ENCODE measurements around the gene TGFBR2. TPM values are rescaled to one million over a fixed set of nuclear protein-coding genes. Genes with fewer than 3 reads are reported as not detected.

The TGFBR2 gene
- total RNA-seq, 2 donors from 2014 or later: 37.3 to 38.6 TPM

DNA sequence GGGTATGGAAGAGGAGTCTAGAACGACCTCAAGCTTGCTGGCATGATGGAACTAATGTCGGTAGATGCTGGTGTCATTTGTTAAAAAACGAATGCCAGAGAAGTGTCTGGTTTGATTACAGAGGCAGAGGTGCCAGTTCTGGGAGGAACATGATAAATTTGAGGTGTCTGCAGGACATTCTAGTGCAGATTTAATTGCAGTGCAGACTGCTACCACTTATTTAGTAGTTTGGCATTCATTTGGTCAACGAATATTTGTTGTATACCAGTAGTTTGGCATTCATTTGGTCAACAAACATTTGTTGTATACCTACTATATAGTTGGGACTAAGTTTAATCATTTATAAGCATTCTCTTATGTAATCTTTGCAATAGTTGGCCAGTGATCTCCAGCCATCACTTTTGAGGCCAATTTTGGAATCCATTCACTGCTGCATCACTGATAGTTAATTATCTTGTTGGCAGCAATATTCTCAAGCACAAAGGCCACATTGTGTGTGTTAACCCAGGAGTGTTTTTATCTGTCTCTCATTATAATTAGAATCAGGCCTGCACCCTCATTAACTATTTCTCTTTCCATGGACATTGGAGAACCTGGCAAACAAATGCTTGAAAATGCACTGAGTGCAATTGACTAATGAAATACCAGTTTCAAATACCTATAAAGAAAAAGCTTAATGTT, 19.5 kb upstream of the TGFBR2 start:
- Mint-ChIP-seq H3K27me3 (no peaks in the 10 kb centered on the region), H3K27ac (no peak overlapping the region), H3K36me3 (no peaks in the 10 kb centered on the region), H3K4me1 (ENCODE audit: low read depth in 2 of 2) (no peaks in the 10 kb centered on the region), H3K4me3 (no peak overlapping the region), H3K9me3 (no peaks in the 10 kb centered on the region)
- DNase-seq (ENCODE audit: low spot score) (no peak), ATAC-seq (no peak)

DNA sequence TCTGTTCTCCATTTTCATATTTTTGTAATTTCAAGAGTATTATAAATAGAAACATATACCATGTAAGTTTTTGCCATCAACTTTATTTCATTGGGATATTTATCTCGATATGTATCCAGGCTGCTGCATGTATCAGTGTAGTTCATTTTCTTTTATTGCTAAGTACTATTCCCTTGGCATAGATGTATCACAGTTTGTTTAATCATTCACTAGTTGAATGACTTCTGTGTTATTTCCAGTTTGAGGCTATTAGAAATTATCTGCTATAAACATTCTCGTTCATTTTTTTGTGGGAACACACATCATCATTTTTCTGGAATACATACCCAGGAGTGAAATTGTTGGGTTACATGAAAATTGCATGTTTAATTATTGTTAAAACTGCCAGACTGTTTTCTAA, 18.5 kb upstream of the TGFBR2 start:
- no peak overlapping the region for H3K27ac Mint-ChIP-seq
- H3K36me3 Mint-ChIP-seq: no peaks in the 10 kb centered on the region
- no peak overlapping the region for H3K4me3 Mint-ChIP-seq
- H3K27me3 Mint-ChIP-seq: no peaks in the 10 kb centered on the region
- H3K9me3 Mint-ChIP-seq: no peaks in the 10 kb centered on the region
- no peak for ATAC-seq
- H3K4me1 Mint-ChIP-seq (ENCODE audit: low read depth in 2 of 2): no peaks in the 10 kb centered on the region
- no peak for DNase-seq (ENCODE audit: low spot score)

DNA sequence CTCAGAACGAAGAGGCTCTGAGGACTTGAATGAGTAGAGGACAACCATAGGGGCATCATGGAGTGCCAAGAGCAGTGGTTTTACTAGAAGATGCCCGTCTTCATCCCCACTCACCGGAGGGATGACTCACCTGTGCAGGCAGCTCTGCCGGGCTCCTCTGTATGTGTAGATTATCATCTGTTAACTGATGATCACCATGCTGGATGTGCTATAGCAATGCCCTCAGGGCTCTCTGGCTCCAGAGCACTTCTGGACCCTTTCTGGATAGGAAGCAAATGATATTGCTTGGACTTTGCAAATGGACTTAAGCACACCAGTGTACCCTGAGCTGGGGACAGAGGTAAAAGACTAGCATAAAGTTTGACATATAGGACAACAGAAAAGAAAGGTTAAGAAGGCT, 10.2 kb upstream of the TGFBR2 start:
- Mint-ChIP-seq H3K4me1 (ENCODE audit: low read depth in 2 of 2) (peaks cover 5 to 15% of the 10 kb centered on the region in 2 donors), H3K9me3 (no peaks in the 10 kb centered on the region), H3K4me3 (no peak overlapping the region), H3K27me3 (peaks cover 0 to 3% of the 10 kb centered on the region in 2 donors), H3K36me3 (no peaks in the 10 kb centered on the region), H3K27ac (no peak overlapping the region)
- ATAC-seq: no peak
- DNase-seq (ENCODE audit: low spot score): no peak

DNA sequence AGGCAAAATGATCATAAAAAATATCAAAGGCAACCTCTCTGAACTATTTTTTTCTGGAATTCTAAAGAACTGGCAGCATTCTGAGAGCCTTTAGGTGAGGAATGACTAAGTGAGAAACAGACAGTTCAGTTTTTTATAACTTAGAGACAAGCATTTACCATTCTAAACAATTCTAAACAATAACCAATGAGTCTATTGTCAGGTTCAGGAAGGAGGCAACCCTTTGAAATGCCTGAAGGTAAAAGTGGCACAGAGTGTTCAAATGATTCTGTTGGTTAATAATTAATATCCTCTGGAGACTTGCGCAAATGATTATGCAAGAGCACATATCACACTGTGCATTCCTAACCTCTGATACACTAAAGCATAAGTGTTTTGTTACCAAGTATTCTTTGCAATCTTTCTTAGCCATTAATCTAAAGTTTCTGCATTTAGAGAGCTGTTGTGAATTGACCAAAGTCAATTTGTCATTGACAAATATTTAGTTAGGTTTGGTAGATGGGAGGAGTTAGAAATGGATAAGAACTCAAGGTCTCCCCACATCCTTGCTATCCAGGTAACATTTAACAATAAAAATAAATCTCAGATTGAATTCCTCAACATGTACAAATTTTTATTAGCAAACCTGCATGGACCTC, 9.2 kb upstream of the TGFBR2 start:
- Mint-ChIP-seq H3K27ac (no peak overlapping the region), H3K4me3 (peak overlapping the region; percentile 11), H3K9me3 (no peaks in the 10 kb centered on the region), H3K4me1 (ENCODE audit: low read depth in 2 of 2) (peaks cover 7 to 15% of the 10 kb centered on the region in 2 donors), H3K27me3 (peaks cover 0 to 3% of the 10 kb centered on the region in 2 donors), H3K36me3 (no peaks in the 10 kb centered on the region)
- DNase-seq (ENCODE audit: low spot score) (no peak), ATAC-seq (no peak)

DNA sequence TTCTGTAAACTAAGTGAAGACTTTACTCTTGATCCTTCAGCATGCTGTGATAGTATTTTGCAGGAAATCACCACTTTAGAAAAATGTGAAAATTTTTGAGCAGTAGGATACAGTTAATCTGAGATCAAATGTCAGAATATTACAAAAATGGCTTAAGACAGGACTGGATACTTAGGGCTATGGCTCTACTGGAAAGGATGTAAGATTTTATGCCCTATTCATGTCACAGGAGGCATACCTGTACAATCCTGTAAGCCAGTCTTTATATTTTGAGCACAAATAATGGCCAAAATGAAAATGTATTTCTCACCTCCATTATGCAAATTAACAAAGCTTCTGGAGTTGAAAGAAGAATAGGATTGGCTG, 8.6 kb upstream of the TGFBR2 start:
- Mint-ChIP-seq H3K4me1 (ENCODE audit: low read depth in 2 of 2) (peaks cover 7 to 18% of the 10 kb centered on the region in 2 donors), H3K27me3 (peaks cover 0 to 3% of the 10 kb centered on the region in 2 donors), H3K4me3 (no peak overlapping the region), H3K9me3 (no peaks in the 10 kb centered on the region), H3K27ac (no peak overlapping the region), H3K36me3 (no peaks in the 10 kb centered on the region)
- no peak for ATAC-seq
- DNase-seq (ENCODE audit: low spot score): no peak

DNA sequence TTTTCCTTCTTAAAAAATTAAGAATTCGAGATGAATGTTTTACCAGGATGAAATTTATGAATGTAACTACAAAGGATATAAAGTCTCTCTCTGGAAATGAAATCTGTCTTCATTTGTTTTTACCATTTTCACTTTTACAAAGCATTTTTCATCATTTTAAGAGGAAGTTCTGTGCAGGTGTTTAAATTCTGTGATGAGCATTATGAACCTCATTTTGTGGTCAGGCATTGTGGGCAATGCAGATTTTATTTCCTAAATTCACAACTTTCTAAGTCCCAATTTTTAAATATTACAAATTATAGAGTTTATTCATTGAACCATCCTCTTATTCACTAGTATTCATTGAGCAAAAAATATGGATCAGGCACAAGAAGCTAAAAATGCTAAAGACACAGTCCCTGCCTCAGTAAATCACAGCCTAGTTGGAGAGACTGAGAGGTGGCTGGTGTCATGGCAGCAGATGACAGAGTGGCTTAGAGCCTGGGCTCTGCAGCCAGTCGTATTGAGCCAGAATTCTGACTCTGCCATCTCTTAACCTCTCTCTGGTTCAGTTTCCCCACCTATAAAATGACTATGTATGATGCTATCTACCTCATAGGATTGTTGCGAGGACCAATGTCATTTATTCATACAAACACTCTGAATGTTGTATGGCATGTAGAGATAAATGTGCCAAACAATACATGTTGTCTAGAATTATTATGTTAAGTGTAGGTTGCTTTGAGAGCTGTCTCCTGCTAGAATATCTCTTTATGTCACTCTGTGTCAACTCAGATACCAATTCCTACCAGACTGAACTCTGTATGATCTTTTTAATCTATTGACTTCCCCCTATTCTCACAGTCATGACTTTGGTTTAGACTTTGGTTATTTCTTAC, 7.5 kb upstream of the TGFBR2 start:
- H3K4me3 Mint-ChIP-seq: no peak overlapping the region
- ATAC-seq: peak in 1 of 2 donors; percentile 62
- peaks cover 0 to 3% of the 10 kb centered on the region in 2 donors for H3K27me3 Mint-ChIP-seq
- DNase-seq (ENCODE audit: low spot score): no peak
- no peaks in the 10 kb centered on the region for H3K36me3 Mint-ChIP-seq
- peak overlapping the region in 1 of 2 donors; percentile 4 for H3K27ac Mint-ChIP-seq
- H3K9me3 Mint-ChIP-seq: no peaks in the 10 kb centered on the region
- H3K4me1 Mint-ChIP-seq (ENCODE audit: low read depth in 2 of 2): peaks cover 8 to 26% of the 10 kb centered on the region in 2 donors

DNA sequence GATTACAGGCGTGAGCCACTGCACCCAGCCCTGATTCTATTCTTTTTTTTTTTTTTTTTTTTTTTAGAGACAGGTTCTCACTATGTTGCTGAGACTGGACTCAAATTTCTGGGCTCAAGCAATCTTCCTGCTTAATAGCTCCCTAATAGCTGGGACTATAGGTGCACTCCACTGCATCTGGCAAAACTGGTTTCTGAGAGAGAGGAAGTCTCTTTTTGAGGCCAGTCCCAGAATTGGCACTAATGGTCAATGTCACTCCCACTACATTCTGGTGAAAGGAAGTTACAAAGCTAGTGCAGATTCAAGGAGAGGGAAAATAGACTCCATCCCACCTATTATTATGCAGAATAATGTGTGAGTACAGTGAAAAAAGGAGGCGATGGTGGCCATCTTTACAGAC, 5.8 kb upstream of the TGFBR2 start:
- Mint-ChIP-seq H3K4me3 (no peak overlapping the region), H3K4me1 (ENCODE audit: low read depth in 2 of 2) (peaks cover 21 to 43% of the 10 kb centered on the region in 2 donors), H3K9me3 (no peaks in the 10 kb centered on the region), H3K27me3 (no peaks in the 10 kb centered on the region), H3K36me3 (no peaks in the 10 kb centered on the region), H3K27ac (no peak overlapping the region)
- ATAC-seq (no peak), DNase-seq (ENCODE audit: low spot score) (no peak)

DNA sequence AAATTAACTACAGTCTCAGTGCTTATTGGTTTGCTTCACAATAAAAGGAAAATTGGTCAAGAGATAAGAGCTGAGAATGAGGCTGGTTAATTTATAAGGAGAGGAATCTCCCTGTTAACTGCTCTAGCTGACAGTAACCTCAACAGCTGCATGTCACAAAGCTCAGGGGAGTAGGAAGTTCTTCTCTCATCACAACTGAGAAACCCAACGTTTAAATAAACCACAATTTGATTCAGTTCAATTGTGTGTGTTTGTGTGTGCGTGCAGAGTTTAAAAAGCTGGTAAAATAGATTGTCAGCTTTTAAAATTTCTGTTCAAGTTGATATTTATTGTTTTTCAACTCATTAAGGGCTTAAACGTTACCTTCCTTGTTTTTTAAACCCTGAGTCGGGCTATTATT, 3.5 kb upstream of the TGFBR2 start:
- Mint-ChIP-seq H3K27me3 (no peaks in the 10 kb centered on the region), H3K4me1 (ENCODE audit: low read depth in 2 of 2) (peaks cover 28 to 43% of the 10 kb centered on the region in 2 donors), H3K9me3 (no peaks in the 10 kb centered on the region), H3K4me3 (no peak overlapping the region), H3K27ac (peak overlapping the region in 1 of 2 donors; percentile 14), H3K36me3 (no peaks in the 10 kb centered on the region)
- ATAC-seq (no peak), DNase-seq (ENCODE audit: low spot score) (no peak)

DNA sequence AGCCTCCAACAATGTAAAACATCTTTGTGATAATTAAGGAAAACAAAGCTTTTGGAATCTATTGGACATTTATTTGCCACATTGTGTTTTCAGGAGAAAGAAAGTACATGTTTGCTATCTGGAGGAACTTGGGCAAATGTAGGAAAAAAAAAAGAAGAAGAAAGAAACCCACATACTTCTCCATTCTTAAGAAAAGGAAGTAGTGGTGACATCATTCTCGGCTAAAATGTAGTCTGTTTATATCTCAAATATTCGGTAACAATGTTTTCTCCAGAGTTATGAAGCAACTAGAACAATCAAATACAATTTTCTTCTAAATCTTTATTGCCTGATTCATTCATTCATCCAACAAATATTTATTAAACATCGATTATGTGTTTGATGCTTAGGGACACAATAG, 2.3 kb upstream of the TGFBR2 start:
- no peaks in the 10 kb centered on the region for H3K36me3 Mint-ChIP-seq
- ATAC-seq (no peak), DNase-seq (ENCODE audit: low spot score) (no peak)
- H3K4me1 Mint-ChIP-seq (ENCODE audit: low read depth in 2 of 2): peaks cover 32 to 52% of the 10 kb centered on the region in 2 donors
- H3K27me3 Mint-ChIP-seq: no peaks in the 10 kb centered on the region
- H3K27ac Mint-ChIP-seq: peak overlapping the region; percentile 80 to 88
- H3K9me3 Mint-ChIP-seq: no peaks in the 10 kb centered on the region
- peak overlapping the region; percentile 86 for H3K4me3 Mint-ChIP-seq

DNA sequence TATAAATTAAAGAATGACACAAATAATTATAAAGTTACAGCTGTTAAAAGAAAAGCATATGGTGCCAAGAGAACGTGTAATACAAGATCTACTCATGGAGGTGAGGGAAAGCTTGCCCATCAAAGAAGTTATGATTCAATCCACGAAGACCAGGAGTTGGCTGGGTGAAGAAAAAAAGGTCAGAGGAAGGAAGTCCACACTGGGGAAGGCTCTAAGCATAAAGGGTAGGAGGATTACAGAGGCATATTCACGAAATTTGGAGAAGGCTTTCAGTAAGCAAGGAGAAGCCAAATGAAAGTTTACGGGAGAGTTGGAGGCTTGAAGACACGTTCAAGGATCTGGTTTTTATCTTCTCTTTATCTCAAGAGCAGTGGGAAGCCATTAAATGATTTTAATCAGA, 1.8 kb upstream of the TGFBR2 start:
- Mint-ChIP-seq H3K27ac (peak overlapping the region; percentile 80 to 88), H3K4me1 (ENCODE audit: low read depth in 2 of 2) (peaks cover 31 to 52% of the 10 kb centered on the region in 2 donors), H3K36me3 (no peaks in the 10 kb centered on the region), H3K9me3 (no peaks in the 10 kb centered on the region), H3K4me3 (peak overlapping the region; percentile 86), H3K27me3 (no peaks in the 10 kb centered on the region)
- DNase-seq (ENCODE audit: low spot score) (no peak), ATAC-seq (no peak)

DNA sequence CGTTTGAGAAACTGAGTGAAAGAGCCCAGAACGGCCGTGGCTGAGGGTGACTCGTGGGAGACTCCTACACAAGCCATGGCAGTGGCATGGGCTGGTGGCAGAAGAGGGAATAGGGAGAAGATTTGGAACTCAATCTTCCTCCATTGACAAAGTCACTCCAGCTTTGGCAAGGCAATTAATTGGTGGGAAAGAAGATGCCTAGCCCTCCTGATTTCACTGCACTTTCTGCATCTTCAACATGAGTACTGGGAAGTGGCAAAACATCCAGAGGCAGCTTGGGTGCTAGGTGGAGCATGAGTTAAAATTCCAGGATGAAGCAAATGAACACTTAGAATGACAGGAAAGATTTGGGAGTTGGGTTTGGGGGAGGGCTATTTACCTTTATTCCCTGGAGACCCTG, 1.4 kb upstream of the TGFBR2 start:
- no peaks in the 10 kb centered on the region for H3K9me3 Mint-ChIP-seq
- no peak for DNase-seq (ENCODE audit: low spot score)
- H3K4me1 Mint-ChIP-seq (ENCODE audit: low read depth in 2 of 2): peaks cover 36 to 55% of the 10 kb centered on the region in 2 donors
- no peaks in the 10 kb centered on the region for H3K27me3 Mint-ChIP-seq
- H3K4me3 Mint-ChIP-seq: peak overlapping the region; percentile 86
- H3K36me3 Mint-ChIP-seq: no peaks in the 10 kb centered on the region
- no peak for ATAC-seq
- peak overlapping the region; percentile 80 to 88 for H3K27ac Mint-ChIP-seq

DNA sequence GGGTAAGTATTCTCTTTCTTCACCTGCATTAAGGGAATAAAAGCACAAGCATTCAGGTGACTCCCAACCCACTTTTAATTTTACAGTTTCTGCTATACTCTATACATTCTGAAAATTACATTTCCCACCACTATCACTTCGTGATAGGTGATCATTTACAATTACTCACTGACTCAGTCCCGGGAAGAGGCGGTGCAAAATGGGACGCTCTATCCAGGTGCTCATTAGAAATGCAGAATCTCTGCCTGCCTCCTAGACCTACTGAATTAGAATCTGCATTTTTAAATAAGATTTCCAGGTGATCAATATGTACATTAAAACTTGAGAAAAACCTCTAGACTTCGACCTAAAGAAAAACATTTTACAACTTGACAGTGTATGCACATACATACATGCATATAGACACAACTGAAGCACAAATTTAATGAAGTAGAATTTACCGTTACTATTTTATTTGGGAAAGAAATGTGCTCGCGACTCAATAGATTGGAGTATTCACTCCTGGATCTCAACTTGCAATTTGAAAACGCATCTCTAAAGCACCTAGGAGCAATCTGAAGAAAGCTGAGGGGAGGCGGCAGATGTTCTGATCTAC, 598 bp upstream of the TGFBR2 start:
- Mint-ChIP-seq H3K36me3 (no peaks in the 10 kb centered on the region), H3K4me1 (ENCODE audit: low read depth in 2 of 2) (peaks cover 42 to 63% of the 10 kb centered on the region in 2 donors), H3K27ac (peak overlapping the region; percentile 80 to 88), H3K27me3 (no peaks in the 10 kb centered on the region), H3K9me3 (no peaks in the 10 kb centered on the region), H3K4me3 (peak overlapping the region; percentile 86)
- no peak for ATAC-seq
- DNase-seq (ENCODE audit: low spot score): no peak

DNA sequence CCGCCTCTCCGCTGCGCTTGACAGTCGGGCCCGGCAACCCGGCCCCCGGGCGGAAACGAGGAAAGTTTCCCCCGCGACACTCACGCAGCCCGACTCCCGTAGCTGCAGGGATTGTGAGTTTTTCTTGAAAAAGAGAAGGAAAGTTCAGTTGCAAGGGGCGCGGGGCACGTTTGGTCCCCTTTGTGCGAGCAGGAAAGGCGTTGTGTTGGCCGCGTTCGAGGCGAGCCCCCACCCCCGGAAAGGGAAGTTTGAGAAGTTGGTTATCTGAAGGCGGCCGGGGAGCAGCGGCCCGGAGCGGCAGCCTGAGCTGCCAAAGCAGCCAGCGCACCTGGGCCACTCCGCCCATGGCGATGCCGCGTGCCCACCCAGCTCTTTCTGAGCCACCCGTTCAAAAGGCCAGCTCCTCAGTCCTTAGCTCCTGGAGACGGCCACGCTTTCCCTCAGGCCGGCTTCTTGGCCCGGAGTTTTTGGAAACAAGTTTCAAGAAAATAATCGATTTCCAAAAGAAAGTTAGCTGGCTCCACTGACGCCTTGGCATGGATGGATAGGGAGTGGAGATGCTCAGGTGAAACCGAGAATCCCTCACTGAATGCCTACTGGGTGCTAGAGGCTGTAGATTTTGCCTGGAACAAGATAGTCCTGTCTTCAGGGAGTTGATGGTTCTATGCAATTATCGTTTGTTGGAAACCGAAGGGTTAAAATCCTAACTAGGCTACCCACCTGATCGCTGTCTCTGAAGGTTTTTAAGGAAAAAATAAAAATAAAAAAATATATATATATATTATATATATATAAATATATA, 832 bp downstream of the TGFBR2 start:
- Mint-ChIP-seq H3K4me3 (peak overlapping the region; percentile 86), H3K4me1 (ENCODE audit: low read depth in 2 of 2) (peaks cover 53 to 78% of the 10 kb centered on the region in 2 donors)

More for the DNA sequence above, 832 bp downstream of the TGFBR2 start:
- Mint-ChIP-seq H3K27ac (peak overlapping the region; percentile 80 to 88), H3K27me3 (no peaks in the 10 kb centered on the region), H3K9me3 (no peaks in the 10 kb centered on the region), H3K36me3 (no peaks in the 10 kb centered on the region)
- peak; percentile 83 for DNase-seq (ENCODE audit: low spot score)
- peak; percentile 53 to 66 for ATAC-seq

All from natural killer cell treated with Interleukin-12 subunit alpha and Interleukin-12 subunit beta and Interleukin-15 and Interleukin-18, amount 100 ng/mL, for 72 hours (primary cell).